Caco-2 (cell line): ENCODE measurements around the gene ERF. TPM values are rescaled to one million over a fixed set of nuclear protein-coding genes. Genes with fewer than 3 reads are reported as not detected.

Source experiments
- BruUV-seq: library from RNA; stranded (reverse); fragments of 400-500 nt; replicated peaks from 2 replicates; lab custom pipeline; 2021; lab: Mats Ljungman, UMichigan
- CTCF ChIA-PET: fragments of 300-600 bp; sonication (Branson Sonifier 250); formaldehyde crosslinking; loops from one replicate; lab custom pipeline; 2022; ENCODE audit warnings: antibody characterized with exemption; lab: Charles Lee
- POLR2A ChIA-PET: fragments of 300-600 bp; sonication (Branson Sonifier 250); formaldehyde crosslinking; loops from one replicate; lab custom pipeline; 2022; ENCODE audit warnings: antibody characterized with exemption; lab: Charles Lee
- DNase-seq, 2 experiments: peaks; one replicate each; pipeline versions ENCODE4 v3.0.0 to v3.0.0-alpha.2; 2020 to 2022
- H3K27me3 ChIP-seq: replicated peaks from 2 replicates; pipeline ENCODE4 v1.6.0; 2011; ENCODE audit warnings: low read length; ENCODE audit not compliant: control insufficient read depth, insufficient read depth
- H3K36me3 ChIP-seq: 2 replicates; pipeline ENCODE4 v1.5.1; 2011; ENCODE audit warnings: low read length; ENCODE audit not compliant: control insufficient read depth, insufficient read depth
- H3K4me1 ChIP-seq: fragments of 250-450 bp; sonication (Bioruptor Pico); 2 replicates; pipeline ENCODE4 v1.5.1; 2020; ENCODE audit warnings: mild to moderate bottlenecking
- H3K4me3 ChIP-seq: 2 replicates; pipeline ENCODE4 v1.5.1; 2011; ENCODE audit warnings: low read depth, mild to moderate bottlenecking, control low read depth, low read length
- H3K9me3 ChIP-seq: fragments of 250-450 bp; sonication (Bioruptor Pico); 2 replicates; pipeline ENCODE4 v1.5.1; 2020; ENCODE audit warnings: mild to moderate bottlenecking, moderate library complexity
- H3K27ac Mint-ChIP-seq: one replicate; pipeline ENCODE4 v1.8.0; 2022; ENCODE audit warnings: mixed read lengths; ENCODE audit not compliant: unreplicated experiment
- H3K27me3 Mint-ChIP-seq: one replicate; pipeline ENCODE4 v1.8.0; 2022; ENCODE audit warnings: mixed read lengths; ENCODE audit not compliant: insufficient read depth, unreplicated experiment
- H3K36me3 Mint-ChIP-seq: one replicate; pipeline ENCODE4 v1.8.0; 2022; ENCODE audit warnings: mild to moderate bottlenecking, mixed read lengths; ENCODE audit not compliant: insufficient read depth, unreplicated experiment
- H3K4me1 Mint-ChIP-seq: one replicate; pipeline ENCODE4 v1.8.0; 2022; ENCODE audit warnings: low read depth, mixed read lengths; ENCODE audit not compliant: unreplicated experiment
- H3K4me3 Mint-ChIP-seq: one replicate; pipeline ENCODE4 v1.8.0; 2022; ENCODE audit warnings: mild to moderate bottlenecking, moderate library complexity, mixed read lengths; ENCODE audit not compliant: unreplicated experiment
- H3K9me3 Mint-ChIP-seq: one replicate; pipeline ENCODE4 v1.8.0; 2022; ENCODE audit warnings: mixed read lengths; ENCODE audit not compliant: unreplicated experiment
- CTCF ChIP-seq, 2 experiments: fragments of 200-600 bp in 1 of 2; IDR thresholded peaks; 1 replicate in 1 of 2; 2 replicates in 1 of 2; pipeline versions ENCODE4 v1.5.1 to v1.8.0; 2011 to 2022; ENCODE audit warnings: antibody characterized with exemption in 1 of 2, control low read depth in 1 of 2, inconsistent platforms in 1 of 2, low read depth in 1 of 2, low read length in 1 of 2, mild to moderate bottlenecking in 1 of 2, moderate library complexity in 1 of 2; ENCODE audit not compliant: insufficient read depth in 1 of 2, severe bottlenecking in 1 of 2, unreplicated experiment in 1 of 2
- intact Hi-C: fragments of 100-400 bp; cut with micrococcal nuclease; formaldehyde crosslinking; loops from one replicate; pipeline ENCODE4 v1.10.0; 2022; ENCODE audit not compliant: unreplicated experiment
- total RNA-seq: library from RNA; stranded (reverse); gene quantifications from 2 replicates; pipeline ENCODE4 v1.2.3, GENCODE V29; 2022

Gene ERF
- total RNA-seq, 1 experiment from 2014 or later = 149 TPM

- Mint-ChIP-seq H3K27me3 (no peaks in the 10 kb centered on the region), H3K4me1 (peaks cover 20% of the 10 kb centered on the region), H3K4me3 (peak overlapping the region; percentile 85), H3K36me3 (peaks cover 61% of the 10 kb centered on the region), H3K9me3 (no peaks in the 10 kb centered on the region), H3K27ac (peak overlapping the region; percentile 66)
- intact Hi-C loops = loop anchor here (1.0 kb wide), 3 partner anchors 9 to 39 kb away; no protein-coding TSS in a partner anchor
- peak; percentile 95 for DNase-seq
- H3K27me3 ChIP-seq = no peaks in the 10 kb centered on the region
- peaks cover 10% of the 10 kb centered on the region; the same call in 1 of the 2 replicates for H3K4me1 ChIP-seq
- H3K4me3 ChIP-seq = peak overlapping the region; percentile 77
- no TSS peak for BruUV-seq
- ChIA-PET POLR2A (interaction anchor here (0.7 kb wide), 2 partner anchors 35 to 152 kb away, joined by 3 to 4 read pairs; no protein-coding TSS in a partner anchor), CTCF (interaction anchor here (0.8 to 1.1 kb wide), 3 partner anchors 11 to 35 kb away, joined by 3 to 6 read pairs (median 3); partner anchors contain the start of gene DEDD2)
- H3K9me3 ChIP-seq = no peaks in the 10 kb centered on the region
- peaks cover 1% of the 10 kb centered on the region; the same call in 1 of the 2 replicates for H3K36me3 ChIP-seq
- TF ChIP-seq CTCF (IDR thresholded peaks at IDR 0.05; ENCODE audit: insufficient read depth in 1 of 2, low read depth in 1 of 2, low read length in 1 of 2, severe bottlenecking in 1 of 2, unreplicated experiment in 1 of 2) = peak; percentile 69 to 75
Observed at GRCh38 chr19:42244347-42245220, 10.3 kb downstream of the ERF start.

GRCh38 chr19:42242512-42243409 is 12.2 kb downstream of the ERF start, which contains the start of gene GSK3A:
Gene GSK3A, minus strand, starts transcription at chr19:42242602. Its CDS starts 137 bp downstream, at chr19:42242465.
- Mint-ChIP-seq H3K27me3 (no peaks in the 10 kb centered on the region), H3K27ac (peak within 1 kb of the TSS; percentile 87), H3K9me3 (no peaks in the 10 kb centered on the region), H3K36me3 (peaks cover 56% of the 10 kb centered on the region), H3K4me1 (peaks cover 20% of the 10 kb centered on the region), H3K4me3 (peak within 1 kb of the TSS; percentile 85)
- peaks cover 10% of the 10 kb centered on the region; the same call in 1 of the 2 replicates for H3K4me1 ChIP-seq
- no peaks in the 10 kb centered on the region for H3K9me3 ChIP-seq
- POLR2A ChIA-PET = interaction anchor here (0.5 to 2.5 kb wide), 19 partner anchors 9 to 257 kb away, joined by 3 to 23 read pairs (median 5); partner anchors contain the start of genes CIC, DEDD2, ERF and ZNF526
- TF ChIP-seq CTCF (IDR thresholded peaks at IDR 0.05; ENCODE audit: insufficient read depth in 1 of 2, low read depth in 1 of 2, low read length in 1 of 2, severe bottlenecking in 1 of 2, unreplicated experiment in 1 of 2) = no peak
- peak; percentile 98 to 99 for DNase-seq
- H3K27me3 ChIP-seq = no peaks in the 10 kb centered on the region
- intact Hi-C loops = loop anchor here (1.0 kb wide), 5 partner anchors 22 to 283 kb away; partner anchors contain the start of genes MEGF8, PAFAH1B3, PRR19 and RABAC1
- no peaks in the 10 kb centered on the region; the same call in 1 of the 2 replicates for H3K36me3 ChIP-seq
- no TSS peak for BruUV-seq
- CTCF ChIA-PET = interaction anchor here (1.0 to 2.3 kb wide), 6 partner anchors 37 to 198 kb away, joined by 3 to 17 read pairs (median 4); partner anchors contain the start of genes PAFAH1B3, POU2F2 and PRR19
- peak within 1 kb of the TSS; percentile 92 for H3K4me3 ChIP-seq
